DND-41 (cell line): ENCODE data around the gene SNCAIP.

ENCODE experiments used
- ATAC-seq: fragments of 200-7000 bp; cut with Tn5 transposase; 3 replicates; pipeline ENCODE4 v1.9.1; 2021; ENCODE audit warnings: low read depth; ENCODE audit not compliant: insufficient read depth
- DNase-seq: peaks from one replicate; pipeline ENCODE4 v3.0.0-alpha.2; 2020
- H2AFZ ChIP-seq: 2 replicates; pipeline ENCODE4 v1.6.0; 2012; ENCODE audit warnings: low read depth, low read length
- H3K27ac ChIP-seq: 2 replicates; pipeline ENCODE4 v1.5.1; 2012; ENCODE audit warnings: low read length, inconsistent platforms
- H3K27me3 ChIP-seq: fragments of 200-600 bp; sonication (generic); 2 replicates; pipeline ENCODE4 v1.6.0; 2012; ENCODE audit warnings: low read length, mild to moderate bottlenecking, inconsistent platforms; ENCODE audit not compliant: insufficient read depth, poor library complexity
- H3K36me3 ChIP-seq: 2 replicates; pipeline ENCODE4 v1.5.1; 2012; ENCODE audit warnings: low read length, inconsistent platforms; ENCODE audit not compliant: insufficient read depth
- H3K4me1 ChIP-seq: 2 replicates; pipeline ENCODE4 v1.5.1; 2012; ENCODE audit warnings: mild to moderate bottlenecking, low read length; ENCODE audit not compliant: insufficient read depth
- H3K4me2 ChIP-seq: 2 replicates; pipeline ENCODE4 v1.6.0; 2012; ENCODE audit warnings: mild to moderate bottlenecking, moderate library complexity, low read length, inconsistent platforms; ENCODE audit not compliant: insufficient read depth
- H3K4me3 ChIP-seq, 2 experiments: fragments of 200-600 bp in 1 of 2; shearing (Covaris generic) in 1 of 2; 2 replicates each; pipeline ENCODE4 v1.5.1; 2012 to 2016; ENCODE audit warnings: inconsistent platforms in 2 of 2, low read length in 2 of 2, mild to moderate bottlenecking in 2 of 2, low read depth in 1 of 2, moderate library complexity in 1 of 2
- H3K79me2 ChIP-seq: 2 replicates; pipeline ENCODE4 v1.6.0; 2012; ENCODE audit warnings: low read length, inconsistent platforms; ENCODE audit not compliant: insufficient read depth
- H3K9ac ChIP-seq: 2 replicates; pipeline ENCODE4 v1.6.0; 2012; ENCODE audit warnings: low read depth, mild to moderate bottlenecking, inconsistent platforms, low read length, moderate library complexity
- H3K9me3 ChIP-seq: 2 replicates; pipeline ENCODE4 v1.5.1; 2012; ENCODE audit warnings: low read length, moderate library complexity, mild to moderate bottlenecking, inconsistent platforms; ENCODE audit not compliant: insufficient read depth, severe bottlenecking
- H4K20me1 ChIP-seq: 2 replicates; pipeline ENCODE4 v1.6.0; 2012; ENCODE audit warnings: low read length; ENCODE audit not compliant: insufficient read depth
- CTCF ChIP-seq: IDR thresholded peaks from 2 replicates; pipeline ENCODE4 v1.5.1; 2012; ENCODE audit warnings: borderline replicate concordance, low read length, moderate library complexity, mild to moderate bottlenecking; ENCODE audit not compliant: poor library complexity, severe bottlenecking; ENCODE audit errors: extremely low read depth
- EZH2 ChIP-seq: IDR thresholded peaks from 3 replicates; pipeline ENCODE4 v1.6.1; 2012; ENCODE audit warnings: borderline replicate concordance, low read depth, mild to moderate bottlenecking, moderate library complexity, low read length, inconsistent platforms; ENCODE audit not compliant: severe bottlenecking

The SNCAIP gene

DNA sequence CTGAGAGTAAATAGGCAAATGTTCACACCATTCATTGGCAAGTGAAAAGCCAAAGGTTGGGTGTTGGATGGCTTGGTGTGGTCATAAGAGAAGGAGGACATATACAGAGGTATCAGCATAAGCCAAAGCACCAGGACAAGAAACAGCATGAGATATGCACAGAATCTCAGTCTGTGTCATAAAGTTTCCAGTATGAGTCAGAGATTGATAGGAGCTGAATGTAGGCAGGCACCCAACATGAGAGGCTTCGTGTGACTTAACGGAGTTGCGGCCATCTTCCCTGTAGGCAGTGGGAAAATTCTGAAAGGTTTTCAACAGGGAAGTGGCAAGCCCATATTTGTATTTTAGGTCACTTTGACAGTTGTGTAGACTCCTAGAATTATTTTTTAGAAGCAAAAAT lies 54.5 kb downstream of the SNCAIP start:
- no peaks in the 10 kb centered on the region for H4K20me1 ChIP-seq
- H3K9ac ChIP-seq, result no peak overlapping the region
- H3K27ac ChIP-seq, result no peak overlapping the region
- no peak for TF ChIP-seq EZH2
- TF ChIP-seq CTCF, result no peak
- H3K4me1 ChIP-seq, result no peaks in the 10 kb centered on the region
- no peak overlapping the region for H2AFZ ChIP-seq
- H3K9me3 ChIP-seq, result no peaks in the 10 kb centered on the region
- no peaks in the 10 kb centered on the region for H3K79me2 ChIP-seq
- ATAC-seq (no peak), DNase-seq (no peak)
- H3K4me3 ChIP-seq, result no peak overlapping the region
- no peaks in the 10 kb centered on the region for H3K36me3 ChIP-seq
- no peaks in the 10 kb centered on the region for H3K27me3 ChIP-seq
- no peak overlapping the region for H3K4me2 ChIP-seq

DNA sequence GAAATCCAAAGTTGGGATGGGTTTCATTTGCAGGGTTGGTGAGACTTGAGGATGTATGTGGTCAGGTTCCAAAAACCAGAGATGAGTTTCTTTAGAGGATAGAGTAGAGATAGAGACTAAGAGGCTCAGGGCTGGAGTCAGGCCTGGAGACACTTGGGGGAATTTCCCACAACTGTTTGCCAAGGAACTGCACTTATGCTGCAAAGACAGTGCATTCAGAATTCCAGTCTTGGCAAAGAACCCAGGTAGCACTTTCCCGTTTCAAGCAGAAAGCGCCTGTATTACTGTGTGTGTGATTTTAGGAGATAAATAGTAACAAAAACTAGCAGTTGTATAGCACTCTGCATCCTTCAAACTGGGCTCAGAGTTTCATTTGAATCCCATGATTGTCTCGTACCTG lies 55.4 kb downstream of the SNCAIP start:
- no peak for DNase-seq

GRCh38 chr5:122368510-122369251 lies 56.6 kb downstream of the SNCAIP start:
- H3K36me3 ChIP-seq, result no peaks in the 10 kb centered on the region
- no peak overlapping the region for H3K27ac ChIP-seq
- no peaks in the 10 kb centered on the region for H3K9me3 ChIP-seq
- no peaks in the 10 kb centered on the region for H3K27me3 ChIP-seq
- DNase-seq (no peak), ATAC-seq (no peak)
- H3K4me1 ChIP-seq, result no peaks in the 10 kb centered on the region
- H3K9ac ChIP-seq, result no peak overlapping the region
- H3K4me2 ChIP-seq, result no peak overlapping the region
- H3K4me3 ChIP-seq, result no peak overlapping the region
- H2AFZ ChIP-seq, result no peak overlapping the region
- no peaks in the 10 kb centered on the region for H3K79me2 ChIP-seq
- TF ChIP-seq EZH2 (no peak), CTCF (no peak)
- no peaks in the 10 kb centered on the region for H4K20me1 ChIP-seq

More for the DNA sequence above, 55.4 kb downstream of the SNCAIP start:
- Histone ChIP-seq H3K4me2 (no peak overlapping the region), H4K20me1 (no peaks in the 10 kb centered on the region), H3K79me2 (no peaks in the 10 kb centered on the region), H3K27ac (no peak overlapping the region), H2AFZ (no peak overlapping the region), H3K27me3 (no peaks in the 10 kb centered on the region), H3K4me1 (no peaks in the 10 kb centered on the region), H3K9me3 (no peaks in the 10 kb centered on the region), H3K9ac (no peak overlapping the region), H3K4me3 (no peak overlapping the region), H3K36me3 (no peaks in the 10 kb centered on the region)
- TF ChIP-seq EZH2 (no peak), CTCF (no peak)
- ATAC-seq, result no peak
